GM20000 (cell line): ENCODE data around the gene CREM.

Source experiments
- DNase-seq: peaks from one replicate; pipeline ENCODE4 v3.0.0; 2012; ENCODE audit warnings: low spot score
- CTCF ChIP-seq: IDR thresholded peaks from 2 replicates; pipeline ENCODE4 v1.5.1; 2012; ENCODE audit warnings: mild to moderate bottlenecking, control low read depth; ENCODE audit errors: extremely low read depth, missing control alignments

The CREM gene

GRCh38 chr10:35160743-35161142, 34.1 kb downstream of the CREM start:
- no peak for DNase-seq
- TF ChIP-seq CTCF, result no peak

GRCh38 chr10:35161906-35162305, 35.3 kb downstream of the CREM start:
- no peak for DNase-seq
- no peak for TF ChIP-seq CTCF

GRCh38 chr10:35165136-35165535, 38.5 kb downstream of the CREM start:
- no peak for TF ChIP-seq CTCF
- DNase-seq, result no peak

GRCh38 chr10:35165811-35166210, 39.2 kb downstream of the CREM start:
- no peak for TF ChIP-seq CTCF
- DNase-seq, result no peak

GRCh38 chr10:35166607-35167006, 40.0 kb downstream of the CREM start:
- TF ChIP-seq CTCF, result no peak
- no peak for DNase-seq

GRCh38 chr10:35167342-35167741, 40.7 kb downstream of the CREM start:
- no peak for TF ChIP-seq CTCF
- DNase-seq, result no peak

- no peak for DNase-seq
- no peak for TF ChIP-seq CTCF
Measured at GRCh38 chr10:35172146-35172545, 45.5 kb downstream of the CREM start.
